Fibroblast of skin of right quadriceps (primary cell): Measurements from ENCODE around the gene FOXN3.
"Not testable (repeated sequence)": the region's sequence is repeated elsewhere in the genome, so short reads cannot be mapped to it uniquely, and the experiment has no call there.

Experiments
- DNase-seq: peaks from one replicate; pipeline ENCODE4 v3.0.0-alpha.2; 2013

Gene FOXN3

DNA sequence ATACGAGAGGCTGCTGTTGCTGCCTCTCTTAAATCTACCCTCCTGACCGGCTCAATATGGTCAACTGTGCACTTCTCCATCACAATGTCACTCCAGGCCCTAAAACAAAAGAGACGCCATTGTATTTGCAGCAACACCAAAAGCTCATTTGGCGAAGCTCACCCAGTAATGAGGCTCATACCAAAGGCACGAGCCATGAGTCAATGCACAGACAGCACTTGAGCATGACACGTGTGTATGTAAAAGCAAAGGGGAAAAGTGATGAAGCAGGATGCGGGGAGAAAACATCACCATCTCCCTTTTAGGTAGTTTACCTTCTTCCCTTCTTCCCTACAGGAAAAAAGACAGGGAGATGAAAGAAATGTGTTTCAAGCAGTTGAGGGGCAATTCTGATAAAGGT, 150.3 kb downstream of the FOXN3 start:
- DNase-seq: peak; percentile 63

DNA sequence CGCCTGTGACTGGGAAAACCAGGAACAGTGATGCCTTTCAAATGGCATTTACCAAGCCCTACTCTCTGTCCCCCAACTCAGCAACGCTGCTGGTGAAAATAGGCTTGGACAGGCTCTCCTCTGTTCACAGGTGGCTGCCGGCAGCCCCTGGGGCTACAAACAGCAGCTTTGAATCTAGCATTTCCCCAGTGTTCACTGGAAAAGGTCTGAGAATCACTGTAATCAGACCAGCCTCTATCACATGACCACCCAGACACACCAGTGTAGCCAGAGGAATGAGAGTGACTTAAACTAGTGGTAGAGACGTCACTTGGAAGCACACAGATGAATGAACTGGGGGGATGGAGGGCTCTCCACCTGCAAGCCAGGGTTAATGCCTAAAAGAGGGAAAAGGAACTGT, 151.8 kb downstream of the FOXN3 start:
- DNase-seq: no peak

DNA sequence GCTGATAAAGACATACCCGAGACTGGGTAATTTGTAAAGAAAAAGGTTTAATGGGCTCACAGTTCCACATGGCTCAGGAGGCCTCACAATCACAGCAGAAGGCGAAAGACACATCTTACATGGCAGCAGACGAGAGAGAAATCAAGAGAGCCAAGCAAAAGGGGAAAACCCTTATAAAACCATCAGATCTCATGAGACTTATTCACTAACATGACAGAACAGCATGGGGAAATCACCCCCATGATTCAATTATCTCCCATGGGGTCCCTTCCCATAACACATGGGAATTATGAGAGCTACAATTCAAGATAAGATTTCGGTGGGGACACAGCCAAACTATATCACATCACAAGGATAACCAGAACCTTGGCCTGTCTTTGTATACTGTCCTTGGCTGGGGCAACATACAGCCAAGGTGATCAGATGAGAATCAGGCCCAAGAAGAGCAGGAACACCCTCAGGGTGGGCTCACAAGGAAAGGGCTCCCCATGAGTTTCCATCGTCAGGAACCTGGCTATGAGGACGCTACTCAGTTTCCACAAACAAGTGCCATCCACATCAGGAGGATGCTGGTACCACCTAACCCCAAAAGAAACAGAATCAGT, 152.7 kb downstream of the FOXN3 start:
- no peak for DNase-seq

DNA sequence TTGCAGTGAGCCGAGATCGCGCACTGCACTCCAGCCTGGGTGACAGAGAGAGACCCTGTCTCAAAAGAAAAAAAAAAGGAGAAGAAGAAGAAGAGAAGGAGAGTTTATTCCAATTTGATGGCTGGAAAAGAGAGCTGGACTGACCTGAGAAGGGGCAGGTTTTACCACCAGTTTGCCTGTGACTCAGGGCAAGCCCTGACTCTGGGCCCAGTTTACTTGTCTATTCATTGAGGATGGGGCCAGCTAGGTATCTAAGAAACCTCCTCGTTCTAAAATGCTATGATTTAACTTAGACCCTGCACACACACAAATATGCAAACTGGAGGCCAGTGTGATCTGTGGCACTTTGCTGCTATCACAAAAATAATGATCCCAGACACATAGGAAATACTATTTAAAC, 155.0 kb downstream of the FOXN3 start:
- DNase-seq: no peak

DNA sequence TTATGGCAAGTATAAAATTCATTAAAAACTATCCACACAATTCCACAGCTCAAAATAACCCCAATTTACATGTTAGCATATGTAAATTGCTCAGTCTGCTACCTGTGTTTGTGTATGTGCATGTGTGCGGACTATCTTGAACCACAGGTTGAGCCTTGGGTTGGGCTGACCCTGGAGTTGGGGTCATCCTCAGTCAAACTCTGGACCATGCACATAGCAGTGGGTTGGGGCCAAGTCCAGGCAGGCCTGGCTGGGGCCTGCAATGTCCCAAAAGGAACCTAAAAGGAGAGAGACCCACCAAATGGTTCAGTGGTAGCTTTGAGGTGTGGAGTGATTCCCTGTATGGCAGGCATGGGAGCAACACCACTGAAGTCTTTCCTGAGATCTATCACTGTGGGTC, 156.1 kb downstream of the FOXN3 start:
- DNase-seq: no peak

DNA sequence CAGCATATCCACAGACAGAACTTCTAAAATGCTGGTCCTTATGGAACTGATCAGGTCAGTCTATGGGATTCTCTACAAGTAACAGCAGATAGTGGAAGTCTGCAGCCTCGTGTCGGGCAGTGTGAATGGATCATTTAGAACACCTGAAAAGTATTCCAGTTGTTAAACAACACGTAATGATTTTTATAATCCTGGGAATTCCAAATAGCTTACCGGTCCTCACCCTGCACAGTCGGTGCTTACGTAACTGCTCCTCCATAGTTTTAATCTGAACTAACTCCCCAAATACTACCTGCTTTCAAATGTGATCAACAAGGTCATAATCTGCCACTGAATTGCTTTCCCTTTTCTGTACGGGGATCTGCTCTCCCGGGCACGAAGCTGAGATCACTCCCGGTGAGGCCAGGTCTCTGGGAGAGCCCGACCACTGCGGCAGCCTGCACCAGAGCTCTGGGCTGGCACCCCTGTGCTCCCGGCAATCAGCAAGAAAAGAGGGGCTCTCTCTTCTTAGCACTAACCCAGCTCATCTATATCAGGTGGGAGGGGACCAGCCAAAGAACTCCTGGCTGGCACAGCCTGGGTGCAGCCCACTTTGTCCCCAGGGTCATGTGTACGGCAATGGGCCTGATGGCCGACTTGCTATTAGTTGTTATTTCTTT, 157.0 kb downstream of the FOXN3 start:
- no peak for DNase-seq

DNA sequence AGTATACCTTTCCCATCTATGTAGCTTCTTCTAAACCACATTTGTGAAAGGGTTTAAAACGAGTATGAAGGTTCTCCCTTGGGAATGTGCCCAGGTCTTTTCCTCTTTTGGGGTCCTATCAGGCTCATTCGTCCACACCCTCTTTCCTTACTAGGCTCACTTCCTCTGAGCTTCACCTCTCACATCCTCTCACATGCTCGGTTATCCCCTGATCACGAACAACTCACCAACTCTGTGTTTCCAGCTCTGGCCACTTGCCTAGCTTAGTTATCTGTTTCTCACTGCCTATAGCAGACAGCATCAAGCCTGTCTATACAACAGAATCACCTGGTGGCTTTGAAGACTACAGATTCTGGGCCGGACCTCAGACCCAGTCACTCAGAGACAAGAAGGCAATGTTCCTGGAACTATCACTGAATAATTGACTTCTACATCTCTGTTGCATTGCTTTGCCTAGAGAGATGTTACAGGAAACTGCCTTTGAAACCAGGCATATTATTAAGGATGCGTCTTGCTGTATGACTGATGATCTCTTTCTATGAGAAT, 158.2 kb downstream of the FOXN3 start:
- no peak for DNase-seq

DNA sequence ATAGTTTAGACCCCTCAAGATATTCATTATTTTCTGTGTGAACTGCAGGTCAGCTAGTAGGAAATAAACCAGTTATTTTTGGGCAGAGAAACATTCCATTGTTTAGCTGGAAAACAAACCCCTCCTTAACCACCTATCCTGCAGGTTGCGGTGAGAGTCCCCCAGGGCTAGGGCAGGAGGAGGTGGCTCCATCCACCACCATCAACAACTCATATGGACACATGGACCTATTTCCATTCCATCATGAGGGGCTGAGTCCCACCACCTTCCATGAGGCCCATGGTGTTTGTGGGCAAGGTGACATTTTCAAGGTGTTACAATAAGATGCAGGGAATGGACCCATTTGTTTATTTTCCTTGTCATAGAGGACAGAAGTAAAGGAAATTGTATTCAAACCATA, 160.1 kb downstream of the FOXN3 start:
- DNase-seq: no peak

DNA sequence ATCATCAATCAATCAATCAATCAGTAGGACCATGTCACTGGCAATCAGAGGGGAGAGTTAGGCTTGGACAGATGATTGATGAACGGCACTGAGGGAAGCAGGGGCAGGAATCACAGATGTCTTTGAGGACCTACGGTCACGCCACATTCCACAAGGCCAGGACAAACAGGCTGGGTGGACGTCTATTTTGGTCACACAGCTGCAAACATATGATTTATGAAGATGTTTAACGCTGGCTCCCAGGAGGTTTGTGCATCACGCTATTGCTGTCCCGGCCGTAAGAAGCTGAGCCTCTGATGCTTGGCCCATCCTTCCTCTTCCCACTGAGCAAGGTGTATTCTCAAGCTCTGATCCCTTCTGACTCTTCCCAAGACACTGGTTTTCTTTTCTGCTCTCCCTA, 160.8 kb downstream of the FOXN3 start:
- no peak for DNase-seq

DNA sequence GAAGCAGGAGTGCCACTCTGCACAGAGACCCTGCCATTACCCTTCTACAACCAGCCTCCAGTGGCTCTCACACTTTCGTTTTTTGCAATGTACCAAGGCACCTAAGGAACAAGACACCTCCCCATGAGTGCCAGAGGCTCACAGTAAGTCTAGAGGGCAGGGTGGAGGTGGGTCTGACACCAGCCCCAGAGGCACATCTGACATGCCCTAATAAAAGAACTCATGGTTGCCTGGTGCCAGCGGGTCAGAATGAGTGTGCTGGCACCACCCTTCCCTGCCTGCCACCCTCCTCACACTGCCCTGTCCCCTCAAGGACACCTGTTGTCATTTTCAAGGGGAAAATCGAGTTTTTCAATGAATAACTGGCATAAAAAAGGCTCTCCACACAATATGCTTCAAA, 161.2 kb downstream of the FOXN3 start:
- no peak for DNase-seq

DNA sequence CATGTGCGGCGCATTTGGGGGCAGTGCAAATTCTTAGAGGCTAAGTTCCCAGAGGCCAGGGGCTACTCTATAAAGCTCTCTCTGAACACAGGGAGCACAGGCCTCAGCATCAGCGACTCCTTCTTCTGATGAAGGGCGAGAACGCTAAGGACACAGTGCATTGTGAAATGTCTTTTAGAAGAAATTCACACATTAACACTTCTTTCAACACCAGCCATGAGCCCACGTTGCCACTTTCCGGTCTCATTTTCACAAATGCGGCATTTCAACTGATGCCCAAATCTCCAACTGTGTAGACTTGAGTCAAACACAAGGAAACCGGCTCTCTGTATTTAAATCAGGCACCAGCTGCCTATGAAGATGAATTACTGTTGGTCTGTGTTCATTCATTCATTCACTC, 162.0 kb downstream of the FOXN3 start:
- DNase-seq: no peak

DNA sequence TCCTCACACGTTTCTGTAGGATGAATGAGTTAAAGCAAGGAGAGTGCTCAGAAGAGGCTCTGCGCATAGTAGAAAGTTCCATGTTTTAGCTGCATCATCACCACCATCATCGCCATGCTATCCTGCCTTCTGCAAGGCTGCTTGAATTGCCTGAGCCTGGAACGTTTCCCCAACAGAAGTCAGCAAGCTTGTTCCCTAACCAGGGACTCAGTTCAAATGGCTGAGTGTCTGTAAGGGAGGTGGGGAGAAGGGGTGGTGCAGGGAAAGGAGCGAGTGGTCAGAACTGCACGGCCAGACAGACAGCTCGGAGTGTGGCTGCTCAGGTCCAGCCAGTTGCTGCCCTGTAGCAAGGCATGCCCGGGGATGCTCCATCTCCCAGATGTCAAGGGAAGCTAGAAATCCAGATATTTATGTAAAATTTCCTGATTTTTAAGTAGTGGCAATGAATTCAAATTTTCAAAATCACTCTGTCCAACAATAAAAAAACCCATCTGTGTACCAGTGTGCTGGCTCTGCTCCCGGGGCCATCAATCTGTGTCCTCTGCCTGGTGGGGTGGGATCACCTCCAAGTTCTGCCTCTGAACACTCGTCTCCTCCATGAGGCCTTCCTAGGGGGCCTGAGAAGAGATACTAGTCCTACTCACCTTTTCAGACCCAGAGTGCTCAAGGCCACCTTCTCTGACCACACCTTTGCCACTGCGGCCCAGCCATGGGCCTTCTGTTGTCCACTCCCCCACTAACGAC, 162.7 kb downstream of the FOXN3 start:
- DNase-seq: no peak

DNA sequence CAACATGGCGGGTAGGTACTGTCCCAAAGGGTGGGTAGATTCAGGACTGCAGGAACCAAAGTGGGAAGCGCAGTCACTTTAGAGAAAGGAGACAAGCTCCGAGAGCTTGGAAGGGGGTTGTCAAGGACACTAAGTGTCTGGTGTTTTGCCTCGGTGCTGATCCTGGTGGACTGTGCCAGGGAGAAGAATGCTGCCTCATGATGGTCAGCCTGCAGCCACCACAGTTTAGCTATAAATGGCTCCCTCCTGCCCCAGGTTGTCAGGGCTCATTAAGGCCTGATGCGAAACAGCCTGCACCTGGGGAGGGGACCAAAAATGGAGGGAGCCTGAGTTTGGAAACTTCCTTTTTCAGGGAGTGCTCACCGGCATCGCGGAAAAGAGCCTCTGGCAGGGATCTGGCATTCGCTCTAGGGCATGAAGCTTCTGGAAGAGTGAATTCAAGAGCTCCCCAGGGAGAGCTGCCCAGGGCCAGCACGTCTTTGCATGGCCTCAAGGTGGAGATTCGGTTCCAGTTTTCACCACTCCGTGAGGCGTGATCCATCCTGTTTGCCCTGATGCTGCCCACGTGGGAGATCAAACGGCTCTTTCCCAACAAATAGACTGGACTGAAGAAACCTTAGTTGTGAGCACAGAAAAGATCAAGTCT, 164.0 kb downstream of the FOXN3 start:
- no peak for DNase-seq

DNA sequence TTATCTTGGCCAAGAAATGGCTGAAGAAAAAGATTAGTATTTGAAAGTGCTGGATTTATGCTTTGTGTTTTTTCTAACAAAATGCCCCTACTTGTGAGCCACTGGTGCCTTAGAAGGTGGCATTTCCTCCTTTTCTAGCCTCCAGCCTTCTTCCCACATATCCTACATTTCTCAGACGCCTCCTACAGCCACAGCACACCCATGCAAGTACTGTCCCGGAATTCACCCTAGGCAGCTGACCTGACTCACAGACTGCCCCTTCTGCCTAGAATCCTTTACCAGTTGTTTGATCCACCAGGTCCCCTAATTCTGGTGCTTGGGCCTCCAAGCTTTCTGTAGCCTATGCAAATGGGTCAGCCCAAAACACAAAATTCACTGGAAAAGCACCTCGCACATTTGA, 166.0 kb downstream of the FOXN3 start:
- no peak for DNase-seq

DNA sequence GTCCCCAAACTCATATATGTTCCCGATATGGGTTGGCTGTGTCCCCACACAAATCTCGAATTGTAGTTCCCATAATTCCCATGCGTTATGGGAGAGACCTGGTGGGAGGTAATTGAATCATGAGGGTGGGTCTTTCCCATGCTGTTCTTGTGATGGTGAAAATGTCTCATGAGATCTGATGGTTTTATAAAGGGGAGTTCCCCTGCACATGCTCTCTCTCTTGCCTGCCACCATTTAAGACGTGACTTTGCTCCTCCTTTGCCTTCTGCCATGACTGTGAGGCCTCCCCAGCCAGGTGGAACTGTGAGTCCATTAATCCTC, 166.4 kb downstream of the FOXN3 start:
- not testable (repeated sequence) for DNase-seq

DNA sequence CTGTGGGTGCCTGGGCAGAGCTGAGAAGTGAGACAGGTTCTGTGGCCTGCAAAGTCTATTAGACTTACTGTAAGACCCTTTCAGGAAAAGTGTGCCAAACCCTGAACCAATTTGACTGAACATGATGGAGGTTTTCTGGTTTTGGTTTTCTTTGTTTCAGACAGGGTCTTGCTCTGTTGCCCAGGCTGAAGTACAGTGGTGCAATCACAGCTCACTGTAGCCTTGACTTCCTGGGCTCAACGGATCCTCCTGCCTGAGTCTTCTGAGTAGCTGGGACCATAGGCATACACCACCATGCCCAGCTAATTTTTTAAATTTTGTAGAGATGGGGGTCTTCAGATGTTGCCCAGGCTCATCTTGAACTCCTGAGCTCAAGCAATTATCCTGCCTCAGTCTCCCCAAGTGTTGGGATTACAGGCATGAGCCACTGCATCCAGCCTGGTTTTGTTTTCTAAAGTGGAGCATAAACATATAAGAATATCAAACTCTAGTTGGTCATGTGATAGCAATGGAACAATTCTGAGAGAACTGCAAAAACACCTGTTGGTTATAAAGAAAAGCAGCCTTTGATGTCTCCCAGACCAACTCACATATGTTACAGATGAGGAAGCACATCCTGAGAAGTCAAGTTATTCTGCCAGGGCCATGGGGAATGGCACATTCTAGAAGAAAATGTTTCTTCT, 166.9 kb downstream of the FOXN3 start:
- DNase-seq: no peak

DNA sequence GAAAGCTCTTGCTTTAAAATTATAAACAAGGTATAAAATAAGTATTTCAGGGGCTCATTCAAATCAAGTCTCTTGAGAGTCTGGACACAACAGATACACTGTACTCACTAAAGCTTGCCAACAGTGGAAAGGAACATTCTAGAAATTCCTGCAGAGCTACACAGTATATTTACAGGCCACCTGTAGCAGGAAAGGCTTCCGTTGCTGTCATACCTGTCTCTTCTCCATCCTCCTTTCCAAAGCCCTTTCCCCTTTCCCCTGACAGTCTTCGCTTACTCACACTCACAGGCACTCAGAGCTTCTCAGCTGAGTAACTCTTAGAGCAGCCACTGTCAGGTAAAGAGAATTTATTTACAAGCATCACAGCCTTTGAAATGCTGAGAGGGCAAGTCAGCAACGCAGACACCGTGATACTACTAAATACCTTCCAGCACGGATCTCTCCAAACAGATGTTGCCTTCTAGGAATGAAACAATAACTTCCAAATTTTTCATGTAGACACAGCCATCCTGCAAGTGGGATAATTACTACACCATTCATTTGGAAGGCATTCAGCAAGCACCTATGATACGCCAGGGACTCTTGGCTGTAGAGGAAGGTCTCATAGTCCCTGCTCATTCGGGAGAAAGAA, 167.9 kb downstream of the FOXN3 start:
- DNase-seq: peak; percentile 20

DNA sequence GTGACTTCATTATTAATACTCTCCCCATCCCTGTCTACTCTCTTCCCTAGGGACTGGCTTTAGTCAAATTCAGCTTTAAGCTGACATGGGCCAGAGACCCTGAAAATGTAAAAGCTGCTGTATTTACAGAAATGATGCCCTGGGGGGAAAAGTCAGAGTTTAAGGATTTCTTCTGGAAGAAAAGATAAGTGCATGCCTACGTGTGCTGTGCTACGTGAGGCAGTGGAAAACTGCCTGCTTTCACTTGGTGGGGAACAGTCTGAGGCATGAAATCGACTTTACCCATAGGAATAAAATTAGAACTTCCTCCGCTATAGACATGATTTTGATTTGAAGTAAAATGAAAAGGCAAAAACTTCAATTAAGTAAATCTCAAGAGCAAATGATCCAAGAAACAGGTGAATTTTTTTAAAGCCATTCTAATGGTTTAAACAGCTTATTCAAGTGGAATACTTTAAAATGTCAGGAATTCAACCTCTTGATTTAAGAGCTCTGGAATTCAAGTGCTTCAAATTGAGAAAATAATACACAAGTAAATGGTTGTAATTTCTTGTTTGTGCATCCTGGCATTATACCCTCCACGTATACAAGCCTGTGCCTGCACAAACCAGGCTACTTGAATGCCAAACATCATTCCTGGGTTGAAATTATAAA, 168.5 kb downstream of the FOXN3 start:
- no peak for DNase-seq

DNA sequence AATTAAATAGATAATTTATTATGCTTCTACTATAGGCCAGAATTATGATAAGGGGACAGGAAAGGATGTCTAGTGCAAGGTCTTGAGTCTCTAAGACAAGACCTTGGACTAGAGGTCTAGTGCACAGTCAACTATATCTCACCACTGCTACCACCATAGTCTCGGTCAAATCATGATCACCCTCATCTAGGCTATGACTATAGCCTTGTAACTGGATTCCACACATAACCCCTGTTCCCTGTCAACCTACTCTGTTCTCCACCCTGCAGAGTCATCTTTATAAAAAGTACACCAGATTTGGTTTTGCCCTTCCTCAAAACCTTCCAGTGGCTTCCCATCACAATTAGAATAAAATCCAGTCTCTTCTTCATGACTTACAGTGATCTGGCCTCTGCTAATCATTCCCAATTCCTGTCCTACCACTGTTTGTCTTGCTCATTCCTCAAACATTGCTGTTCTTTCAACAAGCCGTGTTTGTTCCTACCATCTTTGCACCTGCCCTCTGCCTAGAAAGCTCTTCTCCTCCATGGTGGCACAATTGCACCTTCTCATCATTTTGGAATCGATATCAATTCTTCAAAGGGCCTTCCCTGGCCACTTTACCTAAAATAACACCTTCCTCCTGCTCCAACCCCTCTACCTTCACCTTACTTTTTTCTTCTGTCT, 169.4 kb downstream of the FOXN3 start:
- no peak for DNase-seq

DNA sequence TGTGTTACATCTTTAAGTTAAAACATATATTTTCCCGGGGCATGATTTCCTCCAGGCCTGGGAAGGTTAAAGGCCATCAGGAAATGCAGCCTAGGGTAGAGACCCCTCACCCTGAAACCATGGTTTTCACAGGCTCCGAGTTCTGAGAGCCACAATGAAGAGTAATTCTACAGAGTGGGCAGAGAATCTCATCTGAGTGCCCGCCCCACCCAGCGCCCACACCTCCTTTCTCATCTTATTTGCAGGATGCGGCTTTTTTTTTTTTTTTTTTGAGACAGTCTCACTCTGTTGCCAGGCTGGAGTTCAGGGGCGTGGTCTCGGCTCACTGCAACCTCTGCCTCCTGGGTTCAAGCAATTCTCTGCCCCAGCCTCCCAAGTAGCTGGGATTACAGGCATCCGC, 170.7 kb downstream of the FOXN3 start:
- DNase-seq: no peak

DNA sequence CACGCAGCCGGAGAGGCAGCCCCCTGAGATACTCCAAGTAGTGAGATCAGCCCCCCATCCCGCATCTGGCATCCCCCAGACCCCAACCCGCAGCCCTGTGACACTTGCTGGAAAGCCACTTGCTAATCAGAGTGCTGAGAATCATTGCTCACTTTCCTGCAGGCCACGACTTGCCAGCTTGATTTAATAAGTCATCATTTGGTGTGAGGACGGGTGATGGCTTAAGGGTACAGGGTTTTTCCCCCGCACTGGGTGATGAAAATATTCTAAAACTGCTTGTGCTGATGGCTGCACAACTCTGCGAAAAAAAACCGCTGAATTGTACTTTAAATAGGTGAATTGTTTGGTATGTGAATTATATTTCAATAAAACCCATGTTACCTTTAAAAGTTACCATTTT, 171.2 kb downstream of the FOXN3 start:
- DNase-seq: no peak

DNA sequence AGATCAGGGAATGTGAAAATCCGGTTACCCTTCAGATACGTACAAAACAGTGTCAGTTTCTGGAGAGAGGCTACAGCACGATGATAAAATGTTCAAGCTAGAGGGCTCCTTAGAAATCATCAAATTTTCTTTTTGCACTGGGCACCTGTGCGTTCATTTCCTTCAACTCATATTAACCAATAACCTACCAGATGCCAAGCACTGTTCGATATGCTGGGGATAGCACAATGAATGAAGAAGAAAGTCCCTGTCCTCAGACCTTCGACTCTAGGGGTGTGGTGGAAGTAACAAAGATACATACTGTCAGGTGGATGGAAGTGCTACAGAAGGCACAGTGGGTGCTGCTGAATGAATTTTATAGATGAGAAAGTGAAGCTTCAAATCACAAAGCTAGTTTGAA, 172.3 kb downstream of the FOXN3 start:
- no peak for DNase-seq
